COR-L47 (cell line): ENCODE results near the gene AFMID.

Experiments
- DNase-seq: peaks from one replicate; lab custom pipeline; 2025; lab: John Stamatoyannopoulos, UW

The AFMID gene

GRCh38 chr17:78255029-78255656 lies 68.0 kb downstream of the AFMID start:
- no peak for DNase-seq

GRCh38 chr17:78255953-78256706 lies 69.0 kb downstream of the AFMID start:
- DNase-seq, result no peak

- DNase-seq, result no peak
Observed at GRCh38 chr17:78256707-78257591, 69.8 kb downstream of the AFMID start.
